HG03139 (cell line): ENCODE results near the gene PPM1H.

Experiments
- ATAC-seq: cut with Tn5 transposase; IDR thresholded peaks from one replicate; pipeline ENCODE4 v1.9.1; 2021; ENCODE audit not compliant: unreplicated experiment

PPM1H gene

DNA sequence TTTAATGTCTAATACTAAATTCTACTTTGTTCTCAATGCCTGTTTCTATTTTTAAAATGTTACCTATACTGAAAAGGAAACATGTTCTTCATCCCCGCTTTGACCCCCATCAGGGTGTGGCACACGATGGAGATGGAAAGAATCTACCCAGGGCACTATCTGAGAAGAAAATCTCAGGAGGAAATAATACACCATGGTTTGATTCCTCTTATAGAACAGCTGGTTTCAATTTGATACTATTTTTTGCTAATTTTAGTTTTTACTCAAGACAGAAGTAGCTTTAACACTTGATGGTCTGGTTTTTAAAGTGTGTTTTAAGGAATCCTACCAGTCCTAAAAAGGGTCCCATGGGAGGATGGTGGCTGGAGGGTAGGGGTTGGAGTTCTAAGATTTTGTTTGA, 56.7 kb downstream of the PPM1H start:
- no peak for ATAC-seq

DNA sequence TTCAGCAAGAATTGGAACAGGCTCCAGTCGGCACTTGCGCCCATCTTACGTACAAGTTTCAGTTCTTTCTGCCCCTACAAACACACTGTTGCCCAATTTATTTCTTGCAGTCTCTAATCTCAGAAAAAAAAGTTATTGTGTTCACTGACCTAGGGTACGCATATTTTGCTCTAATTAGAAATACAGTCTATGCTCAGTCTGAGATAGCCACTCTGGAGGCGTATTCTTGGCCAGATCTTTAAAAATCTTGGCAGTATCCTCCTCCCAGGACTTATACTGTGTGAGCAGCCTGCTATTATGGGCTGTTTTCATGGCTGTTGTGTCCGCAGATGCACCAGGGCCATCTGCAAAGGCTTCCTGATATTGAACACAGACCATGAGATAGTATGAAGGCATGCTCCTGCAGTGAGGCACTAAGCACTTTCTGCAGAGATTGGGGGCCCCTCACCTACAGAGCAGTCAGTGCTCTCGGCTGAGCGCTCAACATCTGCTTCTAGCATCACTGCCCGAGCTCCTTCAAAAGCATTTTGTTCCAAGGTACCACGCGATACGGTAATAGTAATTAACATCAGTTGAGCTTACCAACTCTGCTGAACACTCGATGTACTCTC, 57.9 kb downstream of the PPM1H start:
- ATAC-seq: no peak

DNA sequence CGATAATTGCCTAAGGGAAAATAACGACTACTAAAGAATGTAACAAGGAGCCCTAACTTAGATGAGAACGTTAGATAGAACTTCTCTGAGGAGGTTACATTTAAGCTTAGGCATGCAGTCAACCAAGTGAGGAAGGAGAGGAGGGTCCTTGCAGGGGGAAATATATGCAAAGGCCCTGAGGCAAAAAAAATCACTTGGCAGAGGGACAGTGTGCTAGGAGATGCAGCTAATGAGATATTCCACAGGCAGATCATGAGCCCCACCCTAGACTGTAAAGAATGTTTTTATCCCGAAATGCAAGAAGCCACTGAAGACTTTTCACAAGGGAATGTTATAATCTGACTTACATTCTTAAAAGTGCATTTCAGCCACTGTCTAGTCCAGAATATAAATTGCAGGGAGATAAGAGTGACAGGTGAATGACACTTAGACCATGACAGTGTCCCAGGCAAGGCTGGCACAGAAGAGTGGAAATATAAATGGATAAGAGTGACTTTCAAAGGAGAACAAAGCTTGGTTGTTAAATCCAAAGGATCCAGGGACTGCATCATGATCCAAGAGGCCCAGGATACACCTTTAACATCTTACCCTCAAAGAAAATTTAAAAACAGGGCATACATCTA, 61.0 kb downstream of the PPM1H start:
- ATAC-seq: no peak

DNA sequence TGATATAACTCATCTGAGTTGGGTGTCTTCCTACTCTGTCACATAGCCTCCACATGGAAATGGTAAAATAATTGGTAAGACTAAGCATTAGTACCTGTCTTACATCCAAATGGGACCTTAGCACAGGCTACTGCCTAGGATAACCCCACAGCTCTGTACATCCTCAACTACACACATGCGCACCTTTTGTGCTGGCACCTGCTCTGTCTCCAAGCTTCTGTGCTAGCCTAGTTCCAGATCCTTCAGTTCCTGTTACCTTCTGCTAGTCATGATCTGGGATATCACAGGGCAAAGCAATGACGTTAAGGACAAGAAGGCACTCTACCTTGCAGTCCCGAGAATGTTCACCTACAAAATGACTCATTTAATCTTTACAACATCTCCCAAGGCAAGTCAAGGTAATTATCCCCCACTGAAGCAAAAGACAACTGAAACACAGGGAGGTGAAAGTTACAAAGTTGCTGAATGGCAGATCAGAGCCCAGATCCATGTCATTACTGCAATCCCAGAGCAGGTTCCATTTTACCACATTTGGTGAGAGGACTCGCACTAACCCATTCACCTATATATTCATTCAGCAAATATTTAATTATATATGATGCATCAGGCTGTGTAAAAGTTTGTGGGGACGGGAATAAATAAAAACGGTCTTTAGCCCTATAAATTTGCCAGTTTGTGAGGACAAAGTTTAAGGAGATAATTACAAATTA, 61.7 kb downstream of the PPM1H start:
- ATAC-seq: no peak

DNA sequence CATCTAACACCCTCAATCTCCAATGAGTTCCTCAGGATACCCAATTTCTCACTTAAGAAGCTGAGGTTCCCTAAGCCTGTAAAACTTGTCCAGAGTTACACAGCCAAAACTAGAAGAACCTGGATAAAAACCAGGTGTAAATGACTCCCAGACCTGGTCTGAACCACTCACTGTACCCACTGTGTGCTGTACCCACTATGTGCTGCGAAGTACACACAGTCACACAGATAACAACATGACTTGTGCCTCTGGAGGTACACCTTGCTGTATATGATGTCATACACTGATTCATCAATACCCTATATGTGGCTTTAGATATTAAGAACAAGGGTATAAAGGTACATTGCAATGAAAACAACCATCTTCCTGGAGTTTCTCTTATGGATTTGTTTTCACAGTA, 66.1 kb downstream of the PPM1H start:
- no peak for ATAC-seq

DNA sequence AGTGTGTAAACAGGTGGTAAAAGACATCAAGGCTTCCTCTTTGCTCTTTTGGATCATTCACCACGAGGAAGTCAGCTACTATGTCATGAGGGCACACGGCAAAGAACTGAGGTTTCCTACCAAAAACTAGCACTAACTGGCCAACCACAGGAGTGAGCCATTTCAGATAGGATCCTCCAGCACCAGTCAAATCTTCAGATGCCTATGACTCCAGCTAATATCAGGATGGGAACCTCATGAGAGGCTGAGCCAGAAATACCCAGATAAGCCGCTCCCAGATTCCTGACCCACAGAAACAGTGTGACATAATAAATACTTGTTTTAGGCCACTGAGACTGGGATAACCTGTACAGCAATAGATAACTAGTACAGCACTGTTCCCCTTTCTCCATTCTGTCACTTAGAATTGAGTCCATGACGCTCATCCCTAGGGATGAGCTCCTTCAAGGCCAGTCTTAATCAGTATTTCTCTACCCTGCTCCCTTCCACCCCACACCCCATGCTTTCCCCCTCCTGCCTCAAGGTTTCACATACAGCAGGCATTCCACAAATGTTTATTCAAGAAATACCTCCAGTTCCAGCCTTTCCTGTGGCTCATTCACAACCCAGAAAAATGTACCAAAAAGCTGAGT, 68.4 kb downstream of the PPM1H start:
- ATAC-seq: no peak

DNA sequence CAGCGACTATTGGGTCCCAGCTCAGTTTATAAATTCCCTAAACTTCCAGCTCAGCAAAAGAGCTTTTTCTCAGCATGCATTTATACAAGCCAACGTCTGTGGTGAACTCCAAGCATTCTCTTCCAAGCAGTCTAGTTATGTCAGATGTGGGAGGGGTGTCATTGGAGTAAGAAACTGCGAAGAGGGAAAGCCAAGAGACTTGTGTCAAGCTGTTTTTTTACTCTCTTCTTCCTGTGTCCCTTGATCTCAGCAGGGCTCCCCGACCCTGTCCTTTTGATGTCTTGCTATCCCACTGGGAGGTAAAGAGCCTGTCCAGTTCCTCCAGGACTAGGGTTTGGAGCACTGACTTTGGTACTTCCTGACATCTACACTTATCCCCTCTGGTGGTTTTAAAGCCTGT, 69.0 kb downstream of the PPM1H start:
- no peak for ATAC-seq

DNA sequence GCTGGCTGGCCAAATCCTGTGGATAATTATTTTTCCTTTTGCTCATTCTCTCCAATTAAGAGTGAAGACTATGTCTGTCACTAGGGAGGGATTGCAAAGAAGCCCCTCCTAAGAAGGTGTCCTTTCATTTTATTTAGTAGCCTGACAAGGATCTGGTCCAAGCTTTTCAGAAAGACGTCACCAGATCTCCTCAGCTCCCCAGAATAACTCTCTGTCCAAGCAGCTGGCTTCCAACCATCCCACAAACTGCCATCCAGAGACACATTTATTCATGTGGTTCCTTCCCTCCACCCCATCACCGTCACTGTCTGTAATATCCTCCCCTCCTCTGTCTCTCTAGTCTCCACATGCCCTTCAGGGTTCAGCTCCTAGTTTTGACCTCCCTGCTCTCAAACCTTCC, 69.9 kb downstream of the PPM1H start:
- ATAC-seq: no peak

DNA sequence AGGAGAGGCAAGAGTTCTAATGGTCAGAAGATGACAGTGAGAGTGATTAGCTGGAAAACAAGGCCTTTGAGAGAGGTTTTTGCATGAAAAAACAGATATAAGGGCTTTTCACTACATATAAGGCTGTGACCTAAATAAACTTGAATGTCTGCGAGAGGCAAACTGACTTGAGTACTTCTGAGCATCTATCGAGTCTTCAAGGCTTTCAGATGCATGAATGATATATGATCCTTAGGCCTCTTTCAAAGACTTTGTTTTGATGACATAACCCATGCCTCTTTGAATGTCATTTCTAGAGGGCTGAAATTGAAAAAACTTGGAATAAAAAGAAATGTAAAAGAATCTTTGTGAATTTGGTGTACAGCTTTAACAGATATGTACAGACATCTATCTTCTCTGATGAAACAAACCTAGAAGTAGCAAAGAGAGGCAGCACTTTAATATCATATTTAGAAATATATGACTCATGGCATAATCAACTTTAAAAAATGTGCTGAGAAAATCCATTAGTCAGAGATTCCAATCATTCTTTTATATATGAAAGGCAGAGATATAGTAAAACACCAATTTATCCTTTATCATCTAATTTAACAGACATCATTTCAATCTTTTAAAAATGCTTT, 72.6 kb downstream of the PPM1H start:
- ATAC-seq: no peak

DNA sequence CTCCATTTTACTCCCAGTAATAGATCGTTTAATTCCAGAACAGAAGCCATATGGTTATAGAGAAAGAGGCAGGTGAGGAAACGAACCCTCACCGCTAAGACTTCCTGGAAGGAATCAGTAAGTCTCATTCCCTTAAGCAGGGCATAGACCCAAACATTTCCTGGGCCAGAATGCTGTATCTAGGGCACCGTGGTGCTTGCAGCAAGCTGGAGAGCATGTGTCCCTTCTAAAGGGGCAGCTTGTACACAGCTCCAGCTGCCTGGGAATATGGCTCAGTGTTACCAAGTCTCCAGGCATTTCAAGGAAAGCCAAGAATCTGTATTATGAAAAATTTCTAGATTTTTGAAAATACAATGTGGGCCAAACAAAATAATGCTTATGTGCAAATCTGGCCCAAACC, 73.4 kb downstream of the PPM1H start:
- ATAC-seq: no peak

DNA sequence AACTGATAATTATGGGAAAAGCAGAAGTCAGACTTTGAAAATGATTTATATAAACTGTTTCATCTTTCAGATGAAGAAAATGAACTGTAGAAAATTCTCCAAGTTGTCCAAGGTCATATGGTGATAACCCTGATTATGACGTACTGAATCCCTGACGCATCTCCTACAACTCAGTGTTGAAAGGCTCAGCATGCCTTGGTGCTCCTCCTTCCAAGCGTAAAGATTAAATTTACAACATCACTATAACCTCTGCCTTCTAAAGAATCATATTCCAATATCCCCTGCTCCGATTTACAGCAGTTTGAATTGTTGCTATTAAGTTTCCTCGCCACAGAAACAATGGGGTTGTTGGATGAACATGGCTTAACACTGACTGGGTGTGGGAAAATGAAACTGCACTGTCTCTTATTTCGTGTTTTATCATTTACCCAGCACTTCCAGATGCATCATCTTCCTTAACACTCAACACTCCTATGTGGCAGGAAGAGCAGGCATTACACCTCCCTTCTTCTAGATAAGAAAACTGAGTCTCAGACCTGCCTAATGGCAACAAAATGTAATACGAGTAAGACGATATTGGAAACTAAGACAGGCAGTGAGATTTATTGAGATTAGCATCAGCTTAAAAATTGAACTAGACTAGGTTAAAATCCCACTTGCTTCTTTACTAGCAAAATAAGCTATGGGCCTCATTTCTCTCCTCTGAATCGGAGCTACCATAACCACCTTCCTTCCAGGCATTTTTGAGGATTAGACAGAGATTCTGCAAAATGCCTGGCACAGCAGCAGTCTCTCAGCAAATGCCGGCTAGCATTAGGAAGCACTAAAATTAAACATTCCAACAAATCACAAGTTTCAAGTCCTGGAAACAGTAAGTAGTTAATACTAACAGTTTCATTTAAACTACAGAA, 74.2 kb downstream of the PPM1H start:
- no peak for ATAC-seq

DNA sequence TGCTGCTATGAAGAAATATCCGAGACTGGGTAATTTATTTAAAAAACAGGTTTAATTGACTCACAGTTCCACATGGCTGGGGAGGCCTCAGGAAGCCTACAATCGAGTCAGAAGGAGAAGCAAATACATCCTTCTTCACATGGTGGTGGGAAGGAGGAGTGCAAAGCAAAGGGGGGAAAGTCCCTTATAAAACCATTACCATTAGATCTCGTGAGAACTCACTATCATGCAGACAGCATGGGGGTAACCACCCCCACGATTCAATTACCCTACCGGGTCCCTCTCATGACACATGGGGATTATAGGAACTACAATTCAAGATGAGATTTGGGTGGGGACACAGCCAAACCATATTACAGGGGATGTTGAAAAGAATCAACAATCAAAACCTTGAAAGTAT, 74.9 kb downstream of the PPM1H start:
- ATAC-seq: no peak

DNA sequence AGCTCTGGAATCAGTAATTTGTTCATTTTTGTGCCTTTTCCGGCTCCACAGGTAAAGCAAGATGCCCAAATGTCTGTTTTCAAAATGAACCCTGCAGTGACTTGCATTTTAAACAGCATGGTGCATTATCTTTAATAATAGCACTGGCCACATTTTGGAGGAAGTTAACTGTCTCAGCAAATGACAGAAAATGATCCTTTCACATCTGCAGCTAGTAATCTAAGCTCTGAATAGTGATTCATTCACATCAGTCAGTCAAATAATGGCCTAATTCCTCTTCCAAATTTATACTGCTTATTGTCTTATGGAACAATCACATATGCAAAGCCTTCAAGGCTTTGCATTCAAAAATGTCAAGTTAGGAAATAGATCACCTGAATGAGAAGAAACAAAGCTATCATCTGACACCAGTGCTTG, 75.6 kb downstream of the PPM1H start:
- ATAC-seq: no peak

DNA sequence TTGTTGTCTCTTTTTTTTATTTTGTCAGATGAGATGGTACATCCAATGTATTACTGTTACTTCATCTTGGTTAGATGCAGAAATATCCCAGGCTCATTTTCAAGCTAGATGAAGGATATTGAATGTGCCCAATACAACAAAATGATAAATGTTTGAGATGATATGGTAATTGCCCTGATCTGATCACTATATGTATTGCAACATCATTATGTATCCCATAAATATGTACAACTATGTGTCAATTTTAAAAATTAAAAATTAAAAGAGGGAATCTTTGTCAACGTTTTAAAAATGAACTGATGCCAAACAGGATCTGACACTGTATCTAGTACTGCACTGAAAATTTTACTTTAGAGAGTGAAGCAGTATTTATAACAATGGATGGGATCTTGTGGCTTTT, 78.5 kb downstream of the PPM1H start:
- ATAC-seq: no peak

DNA sequence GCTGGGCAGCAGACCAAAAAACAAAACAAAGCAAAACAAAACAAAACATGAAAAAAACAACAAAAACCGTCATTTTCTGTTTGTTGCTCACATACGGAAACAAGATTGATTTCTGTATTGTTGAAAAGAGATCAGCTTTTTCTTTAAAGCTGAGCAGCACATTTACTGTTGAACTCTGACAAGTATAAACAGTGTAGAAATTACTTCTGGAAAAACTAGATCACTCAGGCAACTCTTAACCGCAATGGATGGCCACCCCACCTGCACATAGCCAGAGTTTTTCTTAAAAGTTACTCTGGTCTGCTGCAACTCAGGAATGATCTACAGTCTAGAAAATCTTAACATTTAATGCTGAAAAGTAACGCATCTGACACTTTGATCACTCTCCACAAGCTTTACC, 80.9 kb downstream of the PPM1H start:
- no peak for ATAC-seq

DNA sequence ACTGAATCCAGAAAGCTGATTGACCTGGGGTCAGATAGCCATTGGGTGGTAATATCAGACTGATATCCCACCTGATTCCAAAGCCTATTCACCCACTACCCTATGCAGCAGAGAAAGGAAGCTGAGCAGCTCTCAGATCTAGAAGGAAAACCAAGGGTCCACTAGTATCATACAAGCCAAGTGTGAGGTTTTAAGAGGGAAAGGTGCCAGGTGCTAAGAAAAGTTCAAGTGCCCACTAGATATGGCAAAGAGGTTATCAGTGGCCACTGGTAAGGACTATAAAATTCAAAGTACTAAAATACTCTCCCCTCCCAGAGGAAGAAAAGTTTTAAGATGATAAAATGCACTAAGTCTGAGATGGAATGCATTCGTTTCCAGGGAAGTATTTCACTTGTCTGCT, 85.6 kb downstream of the PPM1H start:
- ATAC-seq: no peak

DNA sequence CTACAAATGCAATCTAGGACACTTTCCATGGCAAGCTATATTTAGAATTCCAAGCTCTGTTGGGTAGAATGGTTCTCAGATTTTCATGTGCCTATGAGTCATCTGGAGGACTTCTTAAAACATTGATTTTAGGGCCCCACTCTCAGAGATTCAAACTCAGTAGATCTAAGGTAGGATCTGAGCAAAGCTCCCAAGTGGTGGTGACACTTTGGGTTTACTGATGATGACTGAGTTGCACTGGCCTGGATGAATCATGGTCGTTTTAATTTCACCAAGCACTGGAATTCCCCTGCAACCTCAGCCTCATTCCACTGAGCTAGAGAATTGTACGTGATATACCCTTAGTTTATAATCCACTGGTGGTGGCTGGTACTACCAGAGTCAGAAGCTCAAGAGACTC, 86.5 kb downstream of the PPM1H start:
- ATAC-seq: no peak

DNA sequence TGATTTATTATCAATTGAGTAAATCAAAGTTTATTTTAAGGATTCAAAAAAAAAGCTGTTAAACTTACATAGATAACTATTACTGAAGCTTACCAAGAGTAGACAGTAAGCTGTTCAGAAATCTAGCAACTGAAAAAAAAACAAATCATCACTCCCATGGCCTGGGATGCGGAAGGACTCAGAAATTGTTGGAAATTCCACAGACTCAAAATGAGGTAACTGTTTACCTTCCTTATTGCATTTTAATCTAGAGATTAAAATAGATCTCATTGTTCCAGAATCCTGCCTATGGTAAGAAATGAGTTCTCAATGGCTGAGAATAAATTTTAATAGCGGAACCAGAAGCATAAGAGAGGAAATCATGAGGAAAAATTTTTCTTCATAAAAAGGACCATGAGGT, 87.2 kb downstream of the PPM1H start:
- no peak for ATAC-seq

DNA sequence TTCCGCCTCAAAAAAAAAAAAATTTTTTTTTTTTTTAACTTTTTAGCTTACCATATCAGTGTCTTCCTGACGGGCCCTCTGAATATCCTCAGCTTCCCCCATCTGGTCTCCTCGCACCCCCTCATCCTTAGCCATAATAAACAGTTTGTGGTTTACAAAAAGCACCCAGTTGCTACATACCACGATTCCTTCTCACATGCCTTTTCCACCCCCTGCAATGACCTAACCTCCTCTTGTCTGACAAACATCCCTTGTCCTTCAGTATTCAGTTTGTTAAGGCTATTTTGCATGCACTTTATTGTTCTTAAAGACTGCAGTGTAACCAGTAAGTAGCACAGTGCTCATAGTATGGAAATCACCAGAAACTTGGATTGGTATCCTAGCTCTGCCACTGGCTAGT, 88.5 kb downstream of the PPM1H start:
- no peak for ATAC-seq

DNA sequence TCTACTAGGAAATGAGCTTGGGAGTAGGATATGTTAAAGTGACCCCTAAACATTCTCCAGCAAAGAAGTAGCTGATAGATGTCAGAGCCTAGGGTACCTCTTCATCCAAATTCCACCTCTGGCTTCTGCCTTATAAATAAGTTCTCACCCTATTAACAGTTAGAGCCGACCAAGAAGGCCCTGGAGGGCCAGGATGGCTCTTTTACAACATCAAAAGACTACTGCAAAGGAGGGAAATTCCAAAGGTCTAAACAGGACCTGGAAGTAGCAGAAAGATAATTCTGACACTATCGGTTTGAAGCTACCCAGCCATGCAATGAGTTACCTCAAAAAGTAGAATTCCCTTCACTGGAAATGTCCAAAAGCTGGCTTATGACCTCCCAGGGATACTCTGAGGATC, 90.0 kb downstream of the PPM1H start:
- ATAC-seq: no peak

DNA sequence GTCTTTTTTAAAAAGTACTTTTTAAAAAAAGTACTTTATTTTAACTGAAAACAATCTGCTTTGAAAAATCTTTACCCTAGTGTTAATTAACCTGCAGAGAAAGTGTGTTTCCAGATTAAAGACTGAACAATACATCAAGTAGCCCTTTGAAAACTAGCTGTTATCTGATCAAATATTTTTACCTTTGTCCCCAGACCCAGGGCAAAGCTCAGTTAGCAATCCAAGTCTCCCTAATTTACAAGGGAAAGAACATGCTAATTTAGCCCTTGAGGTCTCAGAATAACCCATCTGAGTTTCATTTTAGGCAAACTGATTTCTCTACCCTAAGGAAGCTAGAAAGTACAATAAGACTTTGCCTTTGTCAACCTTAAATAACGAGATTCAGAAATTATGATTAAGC, 91.2 kb downstream of the PPM1H start:
- ATAC-seq: no peak
